Ishikawa (cell line): ENCODE measurements around the gene SLC36A1.

ENCODE experiments used
- CREB1 ChIP-seq: IDR thresholded peaks from 2 replicates; pipeline ENCODE4 v1.6.1; 2012; ENCODE audit warnings: low read depth
- EGR1 ChIP-seq: IDR thresholded peaks from 2 replicates; pipeline ENCODE4 v1.6.1; 2012
- EP300 ChIP-seq: IDR thresholded peaks from 2 replicates; pipeline ENCODE4 v1.6.1; 2012; ENCODE audit warnings: borderline replicate concordance
- MAX ChIP-seq: IDR thresholded peaks from 2 replicates; pipeline ENCODE4 v1.6.1; 2012
- RAD21 ChIP-seq: IDR thresholded peaks from 2 replicates; pipeline ENCODE4 v1.6.1; 2012; ENCODE audit warnings: low read depth
- REST ChIP-seq: IDR thresholded peaks from 2 replicates; pipeline ENCODE4 v1.6.1; 2012; ENCODE audit warnings: low read depth, mild to moderate bottlenecking
- TAF1 ChIP-seq: IDR thresholded peaks from 2 replicates; pipeline ENCODE4 v1.6.1; 2012; ENCODE audit warnings: low read depth, mild to moderate bottlenecking
- TCF12 ChIP-seq: IDR thresholded peaks from 2 replicates; pipeline ENCODE4 v1.6.1; 2012; ENCODE audit warnings: low read depth
- YY1 ChIP-seq: IDR thresholded peaks from 2 replicates; pipeline ENCODE4 v1.6.1; 2012; ENCODE audit warnings: low read depth
- ZBTB7A ChIP-seq: IDR thresholded peaks from 2 replicates; pipeline ENCODE4 v1.6.1; 2012; ENCODE audit warnings: low read depth

GRCh38 chr5:151492729-151493128, 45.3 kb downstream of the SLC36A1 start:
- TF ChIP-seq MAX = no peak
- no peak for TF ChIP-seq ZBTB7A
- TF ChIP-seq YY1 = no peak
- TF ChIP-seq TAF1 = no peak
- no peak for TF ChIP-seq EP300
- TF ChIP-seq CREB1 = no peak
- TF ChIP-seq REST = no peak
- no peak for TF ChIP-seq EGR1
- TF ChIP-seq TCF12 = no peak
- TF ChIP-seq RAD21 = no peak
